Measurements from ENCODE around the gene ZBTB1. TPM values are rescaled to one million over a fixed set of nuclear protein-coding genes. Genes with fewer than 3 reads are reported as not detected.
"Not testable (repeated sequence)": the region's sequence is repeated elsewhere in the genome, so short reads cannot be mapped to it uniquely, and the experiment has no call there.

ZBTB1 gene
- total RNA-seq, 1 donor, result 83.8 TPM

- peak; percentile 44 for DNase-seq (ENCODE audit: low read depth)
- H3K4me3 ChIP-seq (ENCODE audit: low read depth, low read length), result no peak overlapping the region
- TF ChIP-seq CTCF (IDR thresholded peaks at IDR 0.05; ENCODE audit: insufficient read depth, low read depth, low read length), result no peak
These were observed 44.4 kb downstream of the ZBTB1 start for GRCh38 chr14:64549016-64549415.

- DNase-seq (ENCODE audit: low read depth), result peak; percentile 49
- no peak for TF ChIP-seq CTCF (IDR thresholded peaks at IDR 0.05; ENCODE audit: insufficient read depth, low read depth, low read length)
- peak within 1 kb of the TSS; percentile 44 for H3K4me3 ChIP-seq (ENCODE audit: low read depth, low read length)
These were observed 45.4 kb downstream of the ZBTB1 start, which contains the start of gene PPP1R36 for GRCh38 chr14:64549791-64550620. Gene PPP1R36, plus strand, starts transcription at chr14:64549961. Its CDS starts 37 bp downstream, at chr14:64549998.

GRCh38 chr14:64550621-64551333 lies 46.2 kb downstream of the ZBTB1 start:
- TF ChIP-seq CTCF (IDR thresholded peaks at IDR 0.05; ENCODE audit: insufficient read depth, low read depth, low read length), result no peak
- no peak for DNase-seq (ENCODE audit: low read depth)
- no peak overlapping the region for H3K4me3 ChIP-seq (ENCODE audit: low read depth, low read length)

- H3K4me3 ChIP-seq (ENCODE audit: low read depth, low read length), result no peak overlapping the region
- DNase-seq (ENCODE audit: low read depth), result no peak
- TF ChIP-seq CTCF (IDR thresholded peaks at IDR 0.05; ENCODE audit: insufficient read depth, low read depth, low read length), result no peak
These were observed 50.0 kb downstream of the ZBTB1 start for GRCh38 chr14:64554556-64554955.

GRCh38 chr14:64556526-64556925 lies 52.0 kb downstream of the ZBTB1 start:
- DNase-seq (ENCODE audit: low read depth), result peak; percentile 97
- TF ChIP-seq CTCF (IDR thresholded peaks at IDR 0.05; ENCODE audit: insufficient read depth, low read depth, low read length), result no peak
- no peak overlapping the region for H3K4me3 ChIP-seq (ENCODE audit: low read depth, low read length)

GRCh38 chr14:64558216-64558615 lies 53.6 kb downstream of the ZBTB1 start:
- not testable (repeated sequence) for DNase-seq (ENCODE audit: low read depth); H3K4me3 ChIP-seq (ENCODE audit: low read depth, low read length)

- no peak for DNase-seq (ENCODE audit: low read depth)
- no peak for TF ChIP-seq CTCF (IDR thresholded peaks at IDR 0.05; ENCODE audit: insufficient read depth, low read depth, low read length)
- no peak overlapping the region for H3K4me3 ChIP-seq (ENCODE audit: low read depth, low read length)
These were observed 57.1 kb downstream of the ZBTB1 start for GRCh38 chr14:64561631-64562030.

Data from fibroblast of villous mesenchyme (primary cell).